ENCODE measurements around the gene POLR2I.

The POLR2I gene

GRCh38 chr19:36086326-36086725 is 28.3 kb downstream of the POLR2I start:
- TF ChIP-seq CTCF (IDR thresholded peaks at IDR 0.05; ENCODE audit: low read depth, low read length): no peak
- no peak overlapping the region for H3K4me3 ChIP-seq (ENCODE audit: low read depth, low read length)

GRCh38 chr19:36084231-36085009 is 30.3 kb downstream of the POLR2I start:
- no peak overlapping the region for H3K4me3 ChIP-seq (ENCODE audit: low read depth, low read length)
- no peak for TF ChIP-seq CTCF (IDR thresholded peaks at IDR 0.05; ENCODE audit: low read depth, low read length)

- no peak for TF ChIP-seq CTCF (IDR thresholded peaks at IDR 0.05; ENCODE audit: low read depth, low read length)
- no peak overlapping the region for H3K4me3 ChIP-seq (ENCODE audit: low read depth, low read length)
Observed at GRCh38 chr19:36082916-36083315, 31.8 kb downstream of the POLR2I start.

GRCh38 chr19:36081894-36082293 is 32.8 kb downstream of the POLR2I start:
- TF ChIP-seq CTCF (IDR thresholded peaks at IDR 0.05; ENCODE audit: low read depth, low read length): no peak
- H3K4me3 ChIP-seq (ENCODE audit: low read depth, low read length): no peak overlapping the region

- TF ChIP-seq CTCF (IDR thresholded peaks at IDR 0.05; ENCODE audit: low read depth, low read length): no peak
- no peak overlapping the region for H3K4me3 ChIP-seq (ENCODE audit: low read depth, low read length)
Observed at GRCh38 chr19:36081385-36081784, 33.3 kb downstream of the POLR2I start.

- no peak for TF ChIP-seq CTCF (IDR thresholded peaks at IDR 0.05; ENCODE audit: low read depth, low read length)
- no peak overlapping the region for H3K4me3 ChIP-seq (ENCODE audit: low read depth, low read length)
Observed at GRCh38 chr19:36079389-36079945, 35.2 kb downstream of the POLR2I start.

GRCh38 chr19:36073121-36073876 is 41.4 kb downstream of the POLR2I start:
- no peak overlapping the region for H3K4me3 ChIP-seq (ENCODE audit: low read depth, low read length)
- no peak for TF ChIP-seq CTCF (IDR thresholded peaks at IDR 0.05; ENCODE audit: low read depth, low read length)
